NCI-H2107 treated with DMSO at 0.1 percent for 48 hours (cell line): Measurements from ENCODE around the gene MINDY4.
A peak's percentile ranks its signal among the peaks of the same experiment; 100 is the strongest.

ENCODE experiments used
- DNase-seq: peaks from one replicate; lab custom pipeline; 2025; ENCODE audit not compliant: unreplicated experiment; lab: John Stamatoyannopoulos, UW

The MINDY4 gene

DNA sequence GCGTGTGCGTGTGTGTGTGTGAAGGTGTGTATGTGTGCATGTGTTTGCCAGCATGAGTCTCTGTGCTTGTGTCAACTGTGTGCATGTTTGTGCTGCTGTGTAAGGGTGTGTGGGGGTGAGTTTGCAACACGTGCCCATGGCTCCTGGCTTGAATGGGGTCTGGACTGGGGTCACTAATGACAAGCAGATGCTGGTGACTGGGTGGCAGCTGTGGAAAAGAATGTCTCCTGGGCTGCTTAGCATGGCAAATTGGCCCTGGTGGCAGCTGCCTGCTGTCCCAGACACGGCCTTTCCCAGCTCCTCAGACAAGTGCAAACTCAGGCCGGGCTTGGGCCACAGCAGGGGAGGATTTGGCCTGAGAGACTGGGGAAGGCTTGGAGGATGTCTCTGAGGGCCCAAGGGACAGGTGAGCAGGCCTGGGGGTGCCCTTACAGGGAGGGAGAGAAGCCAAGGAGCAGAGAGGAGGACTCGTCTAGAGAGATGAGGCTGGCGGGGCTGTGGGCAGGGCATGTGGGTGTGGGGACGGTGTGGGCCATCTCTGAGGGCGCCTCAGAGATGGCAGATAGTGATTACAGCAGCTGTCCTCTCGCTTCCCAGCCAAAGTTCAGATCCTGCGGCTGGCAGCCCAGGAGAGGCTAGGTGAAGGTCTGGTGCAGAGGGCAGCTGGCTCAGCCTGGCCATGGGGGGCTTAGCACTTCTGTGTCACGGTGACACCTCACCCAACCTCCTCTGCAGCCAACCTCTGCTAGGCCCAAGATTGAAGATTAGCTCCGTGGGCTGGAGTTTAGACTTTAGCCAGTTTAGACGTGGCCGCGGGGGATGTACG is 142.0 kb downstream of the MINDY4 start:
- DNase-seq = no peak

DNA sequence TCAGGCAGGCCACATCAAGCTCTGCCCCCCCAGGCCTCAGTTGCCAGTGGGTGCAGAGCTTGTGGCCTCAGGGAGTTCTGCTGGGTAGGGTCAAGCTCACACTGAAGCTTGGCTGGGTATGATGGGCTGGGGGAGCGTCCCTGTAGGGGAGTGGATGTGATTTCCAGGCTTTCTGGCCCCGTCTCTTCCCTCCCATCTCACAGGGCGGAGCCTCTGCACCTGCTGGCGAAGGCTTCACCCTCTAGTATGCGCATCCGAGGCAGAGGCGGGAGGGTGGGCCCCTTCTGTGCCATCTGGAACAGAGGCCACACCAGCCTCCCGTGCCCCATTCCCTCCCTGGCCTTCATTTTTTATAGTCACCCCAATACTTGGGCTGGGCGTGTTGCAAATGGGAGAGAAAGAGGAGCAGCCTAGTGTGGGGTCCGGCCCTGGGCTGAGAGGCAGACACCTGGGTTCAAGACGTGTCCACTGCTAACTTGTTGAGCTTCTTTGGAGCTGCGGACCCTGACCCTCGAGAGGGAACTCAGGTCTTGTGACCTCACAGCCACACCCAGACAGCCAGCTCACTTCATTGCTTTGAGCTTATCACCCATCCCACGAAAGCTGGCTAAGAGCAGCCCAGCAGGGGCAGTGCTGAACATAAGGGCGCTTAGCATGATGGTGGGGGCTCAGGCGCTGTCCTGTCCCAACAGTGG is 142.8 kb downstream of the MINDY4 start:
- DNase-seq = no peak

DNA sequence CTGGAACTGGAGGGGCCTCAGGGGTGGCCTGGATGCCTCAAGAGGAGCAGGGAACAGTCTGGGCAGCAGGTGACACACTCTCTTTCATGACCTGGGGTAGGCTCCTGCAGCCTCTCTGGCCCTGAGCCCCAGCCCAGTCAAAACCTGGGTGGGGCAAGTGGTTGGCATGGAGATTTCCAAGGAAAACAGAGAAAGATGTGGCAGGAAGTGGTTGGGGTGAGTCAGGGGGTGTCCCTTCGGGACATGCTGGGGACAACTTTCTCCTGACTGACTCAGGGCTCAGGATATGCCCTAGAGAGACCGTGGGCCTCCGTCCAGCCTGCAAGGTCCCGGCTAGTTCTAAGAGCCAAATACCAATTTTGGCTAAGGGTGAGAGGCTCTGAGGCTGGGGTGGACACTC is 143.4 kb downstream of the MINDY4 start:
- no peak for DNase-seq

DNA sequence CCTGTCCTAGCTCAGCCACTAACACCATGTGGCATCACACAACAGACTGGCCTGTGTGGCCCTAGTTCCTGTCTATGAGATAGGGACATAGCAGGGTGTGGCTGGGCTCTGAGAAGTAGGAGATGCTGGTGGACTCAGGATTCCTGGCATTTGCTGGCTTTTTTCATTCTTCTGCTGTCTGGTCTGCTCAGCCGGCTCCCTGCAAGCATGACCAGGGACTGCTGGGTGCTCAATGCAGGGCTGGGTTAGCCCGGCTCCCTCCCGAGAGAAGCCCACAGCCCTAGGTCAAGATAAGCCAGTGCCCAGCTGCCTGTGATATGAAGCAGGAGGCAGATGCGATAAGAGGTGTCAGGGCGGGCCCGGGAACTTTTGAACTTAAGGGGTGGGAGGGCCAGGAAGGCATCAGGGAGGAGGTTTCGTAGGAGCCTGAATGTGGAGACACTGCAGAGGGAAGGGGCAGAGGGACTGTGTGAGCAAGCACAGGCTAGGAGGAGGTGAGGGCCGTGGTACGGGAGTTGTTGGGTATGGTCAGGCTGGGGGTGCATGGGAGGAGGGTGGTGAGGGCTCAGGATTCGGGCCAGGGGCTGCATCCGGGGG is 143.9 kb downstream of the MINDY4 start:
- no peak for DNase-seq

DNA sequence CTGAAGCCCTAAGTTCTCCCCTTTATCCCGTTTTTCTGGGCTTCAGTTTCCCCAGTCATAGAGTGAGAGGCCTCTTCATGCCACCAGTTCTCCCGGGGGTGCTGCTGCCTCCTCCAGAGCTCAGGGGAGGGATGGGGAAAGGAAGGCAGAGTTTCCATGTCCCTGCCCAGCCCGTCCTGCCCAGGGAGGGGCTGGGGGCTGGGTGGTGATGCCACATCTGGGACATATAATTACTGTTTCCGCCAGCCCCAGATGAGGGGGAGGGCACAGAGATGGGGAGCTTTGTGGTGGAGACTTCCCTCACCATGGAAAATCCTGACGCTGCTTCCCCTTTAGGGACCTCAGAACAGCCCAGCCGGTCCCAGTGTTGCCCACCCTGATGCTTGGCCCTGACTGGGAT is 144.5 kb downstream of the MINDY4 start:
- DNase-seq = no peak

DNA sequence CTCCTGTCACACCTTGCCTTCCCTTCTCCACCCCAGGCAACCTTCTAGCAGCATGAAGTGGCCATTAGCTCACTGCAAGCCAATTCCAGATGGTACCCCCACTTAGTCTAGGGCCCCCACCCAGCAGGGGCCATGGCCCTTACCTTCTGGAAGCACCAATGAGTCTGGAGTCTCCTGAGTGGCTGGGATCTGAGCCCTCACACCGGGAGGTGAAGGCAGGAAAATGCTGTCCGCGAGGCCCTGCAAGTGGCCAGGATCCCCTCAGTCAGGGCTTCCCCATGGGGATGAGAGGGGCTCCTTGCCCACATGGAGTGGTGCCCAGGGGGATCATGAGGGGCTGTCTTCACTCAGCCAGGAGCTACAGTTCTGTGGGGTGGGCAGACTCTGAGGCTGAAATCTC is 145.0 kb downstream of the MINDY4 start:
- DNase-seq = no peak

DNA sequence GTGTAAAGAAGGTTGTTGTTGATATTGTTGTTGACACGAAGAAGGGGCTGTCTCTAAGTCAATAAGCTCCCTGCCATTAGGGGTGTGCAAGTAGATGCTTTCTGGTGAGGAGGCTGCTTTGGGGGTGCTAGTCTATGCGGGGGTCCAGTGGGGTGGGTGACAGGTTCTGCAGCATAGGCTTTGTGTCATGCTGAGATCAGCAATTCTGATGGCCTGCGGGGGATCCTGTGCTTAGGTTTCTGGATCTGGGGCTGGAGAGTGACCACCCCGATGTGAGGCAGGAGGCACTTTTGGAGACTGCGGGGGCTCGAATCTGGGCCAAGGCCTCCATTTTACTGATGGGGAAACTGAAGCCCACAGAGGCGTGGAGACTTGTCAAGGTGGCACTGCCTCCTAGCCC is 145.6 kb downstream of the MINDY4 start:
- no peak for DNase-seq

DNA sequence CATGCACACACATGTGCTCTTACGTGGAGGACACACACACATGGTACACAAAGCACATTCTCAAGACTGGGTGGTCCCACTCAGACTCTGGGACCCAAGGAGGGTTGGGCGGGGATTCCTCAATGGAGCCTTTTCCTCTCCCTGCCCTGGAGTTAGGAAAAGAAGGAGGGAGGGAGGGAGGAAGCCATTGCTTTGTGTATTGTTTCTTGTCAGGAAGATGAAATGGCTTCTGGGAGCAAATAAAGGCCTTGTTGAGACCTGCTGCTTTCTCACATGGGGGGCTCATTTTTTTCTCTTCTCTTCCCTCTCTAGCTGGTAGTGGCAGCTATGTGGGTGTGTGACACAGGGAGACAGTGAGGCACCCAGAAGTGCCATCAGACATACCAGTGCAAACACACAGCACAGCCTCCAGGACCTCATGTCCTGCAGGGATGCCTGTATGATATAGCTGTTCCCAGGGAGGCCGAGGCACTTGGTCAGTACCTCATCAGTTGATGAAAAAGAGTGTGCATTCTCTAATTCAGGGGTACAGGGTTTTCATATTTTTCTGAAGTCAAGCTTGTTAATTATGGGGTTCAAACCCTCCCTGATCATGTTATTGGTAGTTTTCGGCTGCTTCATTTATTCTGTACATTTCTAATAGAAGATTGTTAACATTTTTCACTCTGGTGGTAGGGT is 146.1 kb downstream of the MINDY4 start:
- DNase-seq = no peak

DNA sequence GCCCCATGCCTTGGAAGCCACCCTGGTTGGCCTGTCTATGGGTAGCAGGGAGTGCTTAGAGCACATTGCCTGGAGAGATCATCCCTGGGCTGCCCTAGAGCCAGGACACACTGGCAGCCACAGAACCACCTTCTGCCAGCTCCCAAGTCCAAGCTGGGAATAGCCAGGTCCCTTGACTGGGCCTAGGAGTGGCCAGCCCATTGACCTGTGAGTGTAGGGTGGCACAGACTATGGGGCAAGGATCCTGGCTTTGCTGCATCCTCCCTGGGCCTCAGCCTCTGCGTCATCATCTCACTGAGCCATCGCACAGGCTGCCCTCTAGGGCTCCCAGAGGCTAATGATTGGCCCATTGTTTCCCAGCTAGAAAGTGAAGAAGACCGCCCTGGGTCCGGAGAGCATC is 147.5 kb downstream of the MINDY4 start:
- DNase-seq = no peak

DNA sequence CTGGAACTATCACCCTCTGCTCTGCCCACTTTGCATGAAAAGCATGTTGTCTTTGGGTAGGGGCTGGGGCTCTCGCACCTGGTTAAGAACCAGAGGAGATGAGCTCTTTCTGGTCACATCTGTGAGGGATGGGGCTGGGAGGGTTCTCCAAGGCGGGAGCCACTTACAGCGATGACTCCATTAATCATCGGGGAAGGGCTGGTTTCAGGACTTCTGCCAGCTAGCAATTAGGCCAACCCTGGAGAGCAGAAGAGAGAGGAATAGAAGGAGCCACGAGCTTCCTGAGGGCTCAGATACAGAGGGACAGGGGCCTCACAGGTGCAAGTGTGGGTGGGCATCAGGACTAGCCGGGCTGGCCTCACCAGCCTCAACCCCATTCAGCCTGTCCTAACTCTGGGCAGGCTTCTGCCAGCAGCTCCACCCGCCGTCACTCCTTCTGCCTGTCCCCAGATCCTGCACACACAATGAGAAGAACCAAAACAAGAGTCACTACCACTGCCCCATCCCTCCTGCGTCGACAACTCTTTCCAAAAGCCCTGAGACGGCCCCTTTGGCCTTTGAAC is 148.9 kb downstream of the MINDY4 start:
- peak; percentile 20 for DNase-seq

DNA sequence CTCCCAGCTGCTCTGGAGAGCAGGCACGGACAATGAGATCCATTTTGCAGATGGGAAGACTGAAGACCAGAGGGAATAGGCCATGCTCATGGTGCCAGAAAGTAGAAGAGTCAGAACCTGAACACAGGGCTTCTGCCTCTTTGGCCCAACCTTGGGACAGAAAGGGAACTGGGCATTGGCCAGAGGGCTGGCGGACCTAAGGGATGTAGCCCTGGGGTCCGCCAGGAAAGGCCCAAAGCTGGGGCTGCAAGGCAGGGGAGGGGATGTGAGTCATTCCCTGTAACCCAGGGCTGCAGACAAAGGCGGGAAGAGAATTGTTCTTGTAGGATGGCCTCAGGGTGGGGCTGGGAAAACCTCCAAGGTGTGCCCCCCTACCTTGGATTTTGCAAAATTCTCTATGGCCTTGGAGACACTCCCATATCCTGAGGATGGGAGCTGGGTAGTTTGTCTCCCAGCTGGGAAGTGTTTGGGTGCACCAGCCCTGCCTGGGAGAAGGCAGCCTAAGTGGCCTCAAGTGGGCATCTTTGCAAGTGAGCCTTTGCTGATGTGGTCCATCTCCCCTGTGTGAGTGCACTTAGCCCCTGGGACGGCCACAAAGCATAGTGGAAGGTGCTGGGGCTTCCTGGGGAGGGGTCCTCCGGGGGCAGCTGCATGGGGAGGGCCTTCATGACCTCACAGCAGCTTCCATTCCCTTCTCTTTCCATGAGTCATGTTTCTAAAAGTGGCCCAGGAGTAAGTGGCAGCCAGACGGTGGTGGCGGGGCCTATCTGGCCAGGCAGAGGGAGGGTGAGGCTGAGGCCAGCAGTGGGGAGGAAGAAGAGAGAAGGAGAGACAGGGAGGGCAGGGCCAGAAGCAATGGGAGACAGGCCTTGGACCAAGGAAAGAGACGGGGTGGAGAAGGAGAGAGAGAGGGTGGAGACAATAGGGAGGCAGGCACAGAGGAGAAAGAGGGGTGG is 149.6 kb downstream of the MINDY4 start:
- peak; percentile 4 for DNase-seq

DNA sequence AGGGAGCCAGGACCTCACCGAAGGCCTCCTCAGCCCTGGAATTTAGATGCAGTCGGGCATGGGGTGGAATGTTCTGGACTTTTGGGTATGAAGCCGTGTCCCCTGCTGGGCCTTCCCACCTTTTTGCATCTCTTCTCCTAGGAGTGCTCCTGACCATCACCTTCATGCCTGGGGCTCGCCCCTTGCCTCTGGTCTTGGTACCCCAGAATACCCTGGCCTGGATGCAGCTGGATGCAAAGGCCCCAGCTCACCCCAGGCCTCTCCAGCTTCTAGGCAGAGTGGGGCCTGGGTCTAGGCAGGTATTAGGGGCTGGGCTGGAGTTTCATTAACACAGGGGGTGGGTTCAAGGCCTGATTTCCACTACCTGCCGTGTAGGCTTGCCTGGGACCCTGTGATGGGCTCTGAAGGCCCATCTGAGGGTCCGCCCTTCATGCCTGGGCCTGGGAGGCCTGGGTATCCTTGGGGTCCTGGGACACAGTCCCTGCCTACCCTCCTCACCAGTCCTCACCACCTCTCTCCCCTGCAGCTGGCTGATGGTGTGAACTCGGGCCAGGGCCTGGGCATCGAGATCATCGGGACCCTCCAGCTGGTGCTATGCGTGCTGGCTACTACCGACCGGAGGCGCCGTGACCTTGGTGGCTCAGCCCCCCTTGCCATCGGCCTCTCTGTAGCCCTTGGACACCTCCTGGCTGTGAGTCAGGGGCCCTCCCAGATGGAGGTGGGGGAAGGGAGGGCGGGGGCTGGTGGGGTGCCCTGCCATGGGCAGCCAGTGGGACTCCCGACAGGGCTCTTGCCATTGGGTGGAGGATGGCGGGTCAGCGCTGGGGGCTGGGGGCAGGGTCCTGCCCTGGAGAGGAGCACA is 150.6 kb downstream of the MINDY4 start:
- no peak for DNase-seq

DNA sequence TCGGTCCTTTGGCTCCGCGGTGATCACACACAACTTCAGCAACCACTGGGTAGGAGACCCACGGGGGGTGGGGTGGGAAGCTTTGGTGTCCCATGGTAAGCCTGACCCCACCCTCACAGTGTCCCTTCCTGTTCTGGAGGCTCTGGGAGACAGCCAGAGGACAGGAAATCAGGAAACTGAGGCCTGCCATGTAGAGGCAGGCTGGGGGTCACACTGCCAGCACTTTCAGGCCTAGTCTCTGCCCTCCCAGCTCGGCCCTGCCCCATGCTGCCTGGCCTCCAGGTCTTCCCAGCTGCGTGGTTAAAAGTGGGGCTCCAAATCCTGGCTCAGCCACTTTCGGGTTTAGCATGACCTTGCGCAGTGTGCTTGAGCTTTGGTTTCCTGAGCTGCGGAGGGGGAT is 151.4 kb downstream of the MINDY4 start:
- no peak for DNase-seq

DNA sequence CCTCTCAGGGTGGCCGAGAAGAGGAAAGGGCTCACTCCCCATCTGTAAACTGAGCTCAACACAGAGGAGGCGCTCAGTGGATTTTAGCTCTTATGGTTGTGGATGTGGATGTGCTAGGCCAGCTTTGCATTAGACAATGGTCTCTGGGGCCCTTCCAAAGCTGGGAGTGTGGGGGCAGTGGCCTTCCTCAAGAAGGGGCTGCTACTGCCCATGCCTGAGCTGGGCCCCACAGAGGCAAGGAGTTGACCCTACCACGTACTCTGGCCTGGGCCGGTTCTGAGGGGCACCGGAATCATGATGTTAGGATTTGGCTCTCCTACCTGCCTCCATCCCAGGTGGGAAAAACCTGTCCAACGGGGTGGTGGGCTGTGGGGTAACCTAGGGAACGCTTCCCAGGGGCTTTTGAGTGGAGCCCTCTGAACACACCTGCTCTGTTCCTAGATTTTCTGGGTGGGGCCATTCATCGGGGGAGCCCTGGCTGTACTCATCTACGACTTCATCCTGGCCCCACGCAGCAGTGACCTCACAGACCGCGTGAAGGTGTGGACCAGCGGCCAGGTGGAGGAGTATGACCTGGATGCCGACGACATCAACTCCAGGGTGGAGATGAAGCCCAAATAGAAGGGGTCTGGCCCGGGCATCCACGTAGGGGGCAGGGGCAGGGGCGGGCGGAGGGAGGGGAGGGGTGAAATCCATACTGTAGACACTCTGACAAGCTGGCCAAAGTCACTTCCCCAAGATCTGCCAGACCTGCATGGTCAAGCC is 152.0 kb downstream of the MINDY4 start:
- no peak for DNase-seq

DNA sequence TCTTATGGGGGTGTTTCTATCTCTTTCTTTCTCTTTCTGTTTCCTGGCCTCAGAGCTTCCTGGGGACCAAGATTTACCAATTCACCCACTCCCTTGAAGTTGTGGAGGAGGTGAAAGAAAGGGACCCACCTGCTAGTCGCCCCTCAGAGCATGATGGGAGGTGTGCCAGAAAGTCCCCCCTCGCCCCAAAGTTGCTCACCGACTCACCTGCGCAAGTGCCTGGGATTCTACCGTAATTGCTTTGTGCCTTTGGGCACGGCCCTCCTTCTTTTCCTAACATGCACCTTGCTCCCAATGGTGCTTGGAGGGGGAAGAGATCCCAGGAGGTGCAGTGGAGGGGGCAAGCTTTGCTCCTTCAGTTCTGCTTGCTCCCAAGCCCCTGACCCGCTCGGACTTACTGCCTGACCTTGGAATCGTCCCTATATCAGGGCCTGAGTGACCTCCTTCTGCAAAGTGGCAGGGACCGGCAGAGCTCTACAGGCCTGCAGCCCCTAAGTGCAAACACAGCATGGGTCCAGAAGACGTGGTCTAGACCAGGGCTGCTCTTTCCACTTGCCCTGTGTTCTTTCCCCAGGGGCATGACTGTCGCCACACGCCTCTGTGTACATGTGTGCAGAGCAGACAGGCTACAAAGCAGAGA is 152.7 kb downstream of the MINDY4 start:
- DNase-seq = no peak

DNA sequence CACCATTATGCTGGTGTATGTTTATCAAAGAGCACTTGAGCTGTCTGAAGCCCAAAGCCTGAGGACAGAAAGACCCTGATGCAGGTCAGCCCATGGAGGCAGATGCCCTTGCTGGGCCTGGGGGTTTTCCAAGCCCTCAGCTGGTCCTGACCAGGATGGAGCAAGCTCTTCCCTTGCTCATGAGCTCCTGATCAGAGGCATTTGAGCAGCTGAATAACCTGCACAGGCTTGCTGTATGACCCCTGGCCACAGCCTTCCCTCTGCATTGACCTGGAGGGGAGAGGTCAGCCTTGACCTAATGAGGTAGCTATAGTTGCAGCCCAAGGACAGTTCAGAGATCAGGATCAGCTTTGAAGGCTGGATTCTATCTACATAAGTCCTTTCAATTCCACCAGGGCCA is 153.4 kb downstream of the MINDY4 start:
- DNase-seq = no peak

DNA sequence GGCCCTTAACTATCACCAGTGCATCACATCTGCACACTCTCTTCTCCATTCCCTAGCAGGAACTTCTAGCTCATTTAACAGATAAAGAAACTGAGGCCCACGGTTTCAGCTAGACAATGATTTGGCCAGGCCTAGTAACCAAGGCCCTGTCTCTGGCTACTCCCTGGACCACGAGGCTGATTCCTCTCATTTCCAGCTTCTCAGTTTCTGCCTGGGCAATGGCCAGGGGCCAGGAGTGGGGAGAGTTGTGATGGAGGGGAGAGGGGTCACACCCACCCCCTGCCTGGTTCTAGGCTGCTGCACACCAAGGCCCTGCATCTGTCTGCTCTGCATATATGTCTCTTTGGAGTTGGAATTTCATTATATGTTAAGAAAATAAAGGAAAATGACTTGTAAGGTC is 153.9 kb downstream of the MINDY4 start:
- no peak for DNase-seq

DNA sequence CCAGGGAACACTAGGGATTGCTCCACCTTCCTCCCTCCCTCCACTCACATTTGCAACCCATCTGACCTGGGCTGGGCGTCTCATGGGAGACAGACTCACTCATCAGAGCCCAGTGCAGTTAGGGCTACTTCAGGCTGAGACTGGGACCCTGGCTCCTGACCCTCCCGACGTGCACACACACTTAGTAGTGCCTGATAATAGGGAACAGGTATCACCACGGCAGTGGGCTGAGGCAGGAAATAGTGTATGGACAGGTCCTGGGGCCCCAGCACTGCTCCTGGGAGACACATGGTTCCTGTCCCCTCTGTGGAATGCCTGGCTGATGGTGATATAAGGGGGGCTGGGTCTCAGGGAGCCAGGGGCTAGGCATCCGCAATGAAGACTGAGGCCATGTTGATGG is 154.7 kb downstream of the MINDY4 start:
- no peak for DNase-seq
